ENCODE data around the gene PYROXD2.

- no peak for TF ChIP-seq CTCF (IDR thresholded peaks at IDR 0.05; ENCODE audit: low read length)
- no peak for TF ChIP-seq EZH2phosphoT487 (IDR thresholded peaks at IDR 0.05; ENCODE audit: low read length)
- no peak for TF ChIP-seq EZH2 (optimal IDR thresholded peaks at IDR 0.05; ENCODE audit: low read depth, low read length)
Measured at GRCh38 chr10:98456043-98456570, 41.1 kb upstream of the PYROXD2 start.

All from MM.1S (cell line).